Pulmonary artery endothelial cell (primary cell): ENCODE data around the gene DOC2A. TPM values are rescaled to one million over a fixed set of nuclear protein-coding genes. Genes with fewer than 3 reads are reported as not detected.
A peak's percentile ranks its signal among the peaks of the same experiment; 100 is the strongest.
"Not testable (repeated sequence)": the region's sequence is repeated elsewhere in the genome, so short reads cannot be mapped to it uniquely, and the experiment has no call there.

Experiments
- DNase-seq: peaks from one replicate; pipeline ENCODE4 v3.0.0-alpha.2; 2011; ENCODE audit warnings: low read depth, low spot score
- total RNA-seq: library from RNA; depleted of rRNA; stranded (reverse); fragments of >200 nt; gene quantifications from 2 replicates; pipeline ENCODE4 v1.2.3, GENCODE V29; 2014

DOC2A gene
- 0.26 and 0.49 TPM in 2 replicates for total RNA-seq

DNA sequence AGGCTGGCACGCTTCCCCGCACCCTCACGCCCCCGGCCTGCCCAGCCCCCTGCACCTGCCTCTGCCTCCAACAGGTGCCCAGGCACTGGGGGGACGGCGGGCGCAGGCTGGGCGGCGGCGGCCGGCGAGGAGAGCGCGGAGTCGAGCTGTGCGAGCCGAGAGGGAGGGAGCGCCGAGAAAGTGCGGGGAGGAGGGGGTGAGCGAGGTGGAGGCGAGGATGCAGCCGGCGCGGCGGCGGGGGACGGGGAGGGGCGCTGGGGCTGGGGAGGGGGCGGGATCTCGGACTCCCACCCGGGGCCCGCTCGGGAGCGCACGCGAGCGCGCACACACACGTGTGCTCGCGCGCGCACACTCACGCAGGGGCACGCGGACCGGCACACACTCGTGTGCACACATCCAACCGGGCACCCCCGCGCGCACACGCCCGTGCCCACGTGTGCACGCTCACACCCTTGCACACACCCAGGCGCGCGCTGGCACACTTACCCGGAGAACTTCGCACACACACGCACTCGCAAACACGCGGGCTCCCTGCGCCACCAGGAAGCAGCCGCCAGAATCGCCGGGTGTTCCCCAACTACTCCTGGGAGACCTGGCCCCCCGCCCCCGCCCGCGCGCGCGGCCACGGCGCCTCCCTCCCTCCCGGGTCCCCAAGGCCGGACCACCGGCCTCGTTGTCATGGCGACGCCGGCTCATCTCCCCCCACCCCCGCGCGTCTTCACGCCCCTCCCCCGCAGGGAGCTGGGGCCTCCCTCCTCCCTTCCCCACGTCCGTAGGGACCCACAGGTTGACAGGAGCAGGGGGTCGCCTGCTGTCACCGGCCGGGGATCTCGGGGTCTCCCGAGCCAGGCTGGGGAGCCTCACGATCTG is at the start of gene DOC2A:
DOC2A (minus strand) TSS at position 184 of the 870 bp plus-strand sequence. CDS start 805 bp downstream, outside the sequence.
- DNase-seq = no peak

DNA sequence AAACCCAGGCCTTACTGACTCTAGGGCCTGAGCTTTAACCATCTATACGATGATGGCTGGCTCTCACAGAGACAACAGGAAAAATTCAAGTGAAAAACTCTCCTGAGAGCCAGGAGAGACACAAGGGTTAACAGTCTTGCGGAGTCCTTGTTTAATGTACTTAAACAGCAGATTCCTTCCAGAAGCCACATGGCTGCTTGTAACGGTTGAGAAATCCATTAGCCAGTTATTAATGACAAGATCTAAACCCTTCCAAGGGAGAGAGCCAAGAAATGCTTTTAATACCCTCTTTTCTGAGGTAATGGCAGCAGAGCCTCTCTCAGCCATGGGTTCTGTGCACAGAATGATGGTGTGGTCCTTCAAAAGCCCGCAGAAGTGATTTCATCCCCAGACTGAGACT is 49.5 kb upstream of the DOC2A start:
- no peak for DNase-seq

DNA sequence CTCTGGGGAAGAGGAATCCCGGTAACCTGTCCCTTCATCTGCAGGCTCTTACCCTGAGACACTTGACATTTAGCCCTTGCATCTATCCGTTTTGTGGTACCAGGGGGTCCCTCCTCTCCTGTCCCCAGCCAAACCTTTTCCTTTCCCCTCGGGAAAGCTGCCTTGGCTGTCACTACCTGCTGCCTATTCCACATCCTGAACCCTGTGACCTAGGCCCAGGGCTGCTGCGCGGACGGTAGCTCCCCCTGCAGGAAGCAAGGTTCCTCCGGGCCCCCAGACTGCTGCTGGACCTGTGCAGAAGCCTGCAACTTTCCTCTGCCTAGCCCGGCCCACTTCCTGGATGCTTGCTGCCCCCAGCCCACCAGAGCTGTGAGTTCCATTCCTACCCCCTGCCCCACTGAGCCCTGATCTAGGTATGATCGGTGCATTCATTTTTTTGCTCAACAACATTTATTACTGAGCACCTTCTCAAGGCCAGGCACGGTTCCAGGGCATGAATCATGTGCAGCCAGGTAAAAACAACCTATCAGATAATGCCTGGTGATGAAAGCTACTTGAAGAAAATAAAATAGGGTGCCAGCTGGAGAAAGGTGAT is 44.2 kb upstream of the DOC2A start:
- no peak for DNase-seq

DNA sequence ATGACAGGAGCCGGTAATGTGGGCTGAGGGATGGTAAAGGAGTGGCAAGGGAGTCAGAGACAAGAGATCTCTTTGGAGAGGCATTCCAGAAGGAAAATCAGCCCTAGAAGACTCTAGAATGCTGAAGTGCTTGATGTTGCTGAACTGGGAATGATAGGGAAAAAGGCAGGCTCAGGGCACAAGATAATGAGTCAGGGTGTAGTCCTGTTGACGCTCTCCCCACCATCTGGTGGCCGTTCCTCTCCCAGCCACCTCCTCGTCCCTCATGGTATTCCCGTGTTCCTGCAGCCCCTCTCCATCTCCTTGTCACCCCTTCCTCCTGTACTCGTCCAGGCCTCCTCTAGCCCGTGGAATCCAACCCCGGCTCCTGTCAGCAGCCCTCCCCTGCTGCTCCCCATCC is 43.6 kb upstream of the DOC2A start:
- DNase-seq = no peak

DNA sequence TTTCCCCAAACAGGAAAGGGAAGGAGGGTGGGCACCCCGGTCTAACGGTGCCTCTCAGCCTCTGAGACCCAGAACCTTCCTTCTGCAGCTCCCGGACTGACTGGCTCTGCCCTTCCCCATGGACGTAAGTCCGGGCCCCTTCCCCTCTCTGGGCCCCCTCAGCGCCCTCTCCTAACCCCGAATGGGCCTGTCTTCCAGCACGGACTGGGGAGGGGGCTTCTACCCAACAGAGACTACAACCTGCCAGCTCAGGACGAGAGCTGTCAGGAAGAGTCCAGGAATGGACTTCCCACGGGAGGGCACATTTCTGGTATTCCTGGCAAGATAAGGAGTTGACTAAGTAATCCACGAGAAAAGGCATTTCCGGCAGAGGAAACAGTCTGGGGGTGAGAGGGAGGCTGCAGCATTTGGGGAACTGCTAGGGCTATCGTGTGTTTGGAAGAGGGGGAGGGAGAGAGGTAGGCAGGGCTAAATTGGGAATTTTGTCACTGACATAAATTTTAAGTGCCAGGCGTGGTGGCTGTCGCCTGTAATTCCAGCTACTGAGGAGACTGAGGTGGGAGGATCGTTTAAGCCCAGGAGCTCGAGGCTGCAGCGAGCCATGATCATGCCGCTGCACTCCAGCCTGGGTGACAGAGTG is 42.7 kb upstream of the DOC2A start:
- DNase-seq = peak; percentile 36

DNA sequence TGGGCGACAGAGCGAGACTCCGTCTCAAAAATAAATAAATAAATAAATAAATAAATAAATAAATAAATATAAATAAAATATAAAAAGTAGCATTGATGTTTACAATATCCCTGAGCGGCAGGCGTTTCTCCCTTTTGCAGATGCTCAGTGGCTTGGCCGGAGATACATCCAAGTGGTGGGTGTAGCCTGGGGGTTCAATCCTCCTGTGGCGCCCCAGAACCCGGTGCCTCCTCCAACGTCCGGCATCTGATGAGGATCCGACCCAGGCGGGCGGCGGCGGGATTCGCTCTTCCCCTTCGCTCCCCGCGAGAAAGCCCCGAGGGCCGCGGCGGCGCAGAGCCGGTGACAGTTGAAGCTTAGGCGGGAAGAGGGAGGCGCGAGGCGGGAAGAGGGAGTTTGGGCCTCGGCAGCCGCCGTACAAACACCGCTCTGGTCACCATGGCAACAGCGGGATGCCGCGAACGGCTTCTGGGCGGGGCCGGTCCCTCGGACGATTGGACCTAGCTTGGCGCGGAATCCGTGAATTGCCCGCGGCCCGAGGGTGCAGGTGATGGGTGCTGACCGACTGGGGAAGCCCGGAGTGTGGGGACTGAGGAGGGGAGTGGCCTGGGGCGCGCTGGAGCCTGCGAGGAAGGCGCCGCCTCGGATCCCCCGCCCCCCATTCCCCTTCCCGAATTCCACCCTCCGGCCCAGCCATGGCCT is 42.0 kb upstream of the DOC2A start:
- peak; percentile 69 for DNase-seq

DNA sequence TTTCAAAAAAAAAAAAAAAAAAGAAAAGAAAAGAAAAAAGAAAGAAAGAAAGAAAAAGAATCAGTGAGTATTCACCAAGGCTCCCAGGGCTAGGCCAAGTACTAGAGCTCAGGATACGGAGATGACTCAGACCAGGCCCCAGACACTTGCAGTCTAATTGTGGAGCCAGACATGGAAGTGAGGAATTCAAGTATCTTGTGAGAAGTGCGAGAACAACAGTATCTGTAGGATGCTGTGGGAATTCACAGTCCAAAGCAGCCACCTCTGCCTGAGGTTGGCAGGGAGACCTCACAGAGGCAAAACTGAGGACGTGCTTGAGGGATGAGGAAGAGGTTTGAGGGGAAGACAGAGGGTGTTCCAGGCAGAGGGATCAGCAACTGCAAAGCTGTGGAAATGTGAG is 40.7 kb upstream of the DOC2A start:
- DNase-seq = peak; percentile 59

DNA sequence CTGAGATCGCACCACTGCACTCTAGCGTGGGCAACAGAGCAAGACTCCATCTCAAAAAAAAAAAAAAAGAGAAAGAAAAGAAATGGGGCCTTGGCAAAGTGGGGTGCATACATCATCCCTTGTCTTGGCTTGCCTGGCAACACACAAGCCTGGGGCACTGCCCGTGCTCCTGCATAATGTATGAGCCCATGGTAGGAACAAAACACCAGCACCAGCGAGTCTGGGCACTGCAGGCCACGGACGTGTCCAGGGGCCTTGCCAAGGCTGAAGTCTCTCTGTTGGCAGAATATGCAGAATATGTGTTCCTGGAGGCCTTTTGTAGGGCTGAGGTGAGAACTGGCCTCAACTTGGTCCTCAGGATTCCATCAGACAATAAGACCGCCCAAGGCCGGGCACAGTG is 39.0 kb upstream of the DOC2A start:
- DNase-seq = no peak

DNA sequence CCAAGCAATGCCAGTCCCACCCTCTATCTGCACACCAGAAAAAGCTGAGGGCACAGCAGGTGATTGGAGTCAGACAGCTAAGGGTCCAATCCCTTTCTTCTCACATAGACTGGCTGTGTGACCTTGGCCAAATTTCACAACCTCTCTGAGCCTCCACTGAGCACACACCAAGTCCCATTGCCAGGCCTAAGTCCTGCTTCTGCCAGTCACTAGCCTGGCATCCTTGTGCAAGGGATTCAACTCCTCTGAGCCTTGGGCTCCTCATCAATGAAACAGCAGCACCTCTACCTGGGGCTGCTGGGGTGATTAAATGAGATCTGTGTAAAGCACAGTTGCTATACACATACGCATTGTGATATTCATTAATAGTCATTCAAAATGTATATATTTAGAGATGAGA is 35.8 kb upstream of the DOC2A start:
- DNase-seq = no peak

DNA sequence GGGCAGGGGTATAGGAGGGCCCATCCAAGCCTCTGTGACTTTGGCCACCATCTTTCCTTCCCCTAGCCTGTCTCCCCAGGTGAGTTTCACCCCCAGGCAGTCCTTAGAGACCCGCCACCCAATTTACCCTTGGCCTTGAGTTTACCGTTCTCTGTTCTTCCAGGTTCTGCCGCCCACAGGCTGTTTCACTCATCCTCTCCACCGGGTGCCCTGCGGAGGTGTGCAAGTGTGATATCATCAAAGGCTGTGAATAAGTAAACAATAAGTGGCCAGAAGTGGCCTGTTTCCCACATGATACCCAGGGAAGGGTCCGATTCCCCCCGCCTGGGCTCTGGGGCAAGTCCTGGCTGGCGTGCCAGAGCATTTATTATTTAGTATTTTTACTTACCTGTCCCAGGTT is 35.4 kb upstream of the DOC2A start:
- no peak for DNase-seq

DNA sequence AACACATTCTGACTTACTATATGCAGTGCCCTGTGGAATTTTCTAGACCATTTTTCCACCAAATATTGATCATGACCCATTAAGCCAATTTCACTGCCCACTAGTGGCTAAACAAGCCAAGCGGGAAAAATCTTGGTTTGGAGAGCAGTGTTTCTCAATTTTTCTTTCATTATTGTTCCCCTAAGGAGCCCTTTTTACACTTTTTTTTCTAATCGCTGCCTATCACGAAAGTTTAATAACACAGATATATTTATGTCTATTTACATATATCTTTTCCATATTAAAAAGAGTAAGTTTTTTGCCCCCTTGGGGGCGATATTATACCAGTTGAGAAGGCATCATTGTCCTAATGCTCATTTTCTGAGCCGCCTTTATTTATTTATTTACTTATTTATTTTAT is 31.0 kb upstream of the DOC2A start:
- no peak for DNase-seq

DNA sequence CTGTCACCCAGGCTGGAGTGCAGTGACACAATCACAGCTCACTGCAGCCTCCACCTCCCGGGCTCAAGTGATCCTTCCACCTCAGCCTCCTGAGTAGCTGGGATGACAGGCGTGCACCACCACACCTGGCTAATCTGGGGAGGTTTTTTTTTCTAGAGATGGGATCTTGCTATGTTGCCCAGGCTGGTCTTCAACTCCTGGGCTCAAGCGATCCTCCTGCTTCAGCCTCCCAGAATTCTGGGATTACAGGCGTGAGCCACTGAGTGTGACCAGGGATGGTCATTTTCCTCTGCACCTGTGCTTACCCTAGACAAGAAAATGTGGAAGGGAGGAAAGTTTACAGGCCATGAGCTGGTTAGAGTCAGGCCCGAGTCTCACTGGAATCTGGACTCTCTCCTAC is 29.9 kb upstream of the DOC2A start:
- not testable (repeated sequence) for DNase-seq

DNA sequence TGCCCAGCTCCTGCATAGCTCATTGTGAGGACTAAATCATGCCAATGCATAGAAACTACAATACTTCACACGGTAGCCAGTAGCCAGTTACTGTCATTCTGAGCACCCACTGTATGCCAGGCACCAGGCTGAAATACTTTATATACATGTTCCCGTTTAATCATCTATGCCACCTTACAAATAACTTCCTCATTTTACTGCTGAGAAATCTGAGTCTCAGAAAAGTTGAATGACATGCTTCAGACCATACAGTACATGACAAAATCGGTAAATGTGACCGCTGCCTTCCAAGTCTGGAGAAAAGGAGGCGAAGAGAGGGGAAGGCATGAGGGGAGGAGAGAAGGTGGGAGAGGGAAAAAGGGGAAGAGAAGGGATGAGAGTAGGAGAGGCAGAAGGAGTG is 29.4 kb upstream of the DOC2A start:
- DNase-seq = no peak

DNA sequence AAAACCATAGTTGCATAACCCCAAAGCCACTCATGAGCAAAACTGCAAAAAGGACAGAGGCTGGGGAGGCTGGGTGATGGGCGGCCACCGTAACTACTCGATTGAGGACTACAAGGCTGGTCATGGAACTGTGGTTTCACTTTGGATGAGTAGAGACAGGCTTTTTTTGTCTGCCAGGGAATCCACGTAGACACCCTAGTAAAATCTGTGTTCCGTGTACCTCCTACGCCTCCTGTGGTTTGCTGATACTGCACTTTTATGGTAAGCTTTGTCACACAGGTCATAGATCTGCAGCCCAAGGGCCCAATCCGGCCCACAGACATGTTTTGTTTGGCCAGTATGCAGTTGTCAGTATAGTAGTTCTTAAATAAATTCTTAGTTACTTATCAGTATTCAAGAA is 22.4 kb upstream of the DOC2A start:
- DNase-seq = no peak

DNA sequence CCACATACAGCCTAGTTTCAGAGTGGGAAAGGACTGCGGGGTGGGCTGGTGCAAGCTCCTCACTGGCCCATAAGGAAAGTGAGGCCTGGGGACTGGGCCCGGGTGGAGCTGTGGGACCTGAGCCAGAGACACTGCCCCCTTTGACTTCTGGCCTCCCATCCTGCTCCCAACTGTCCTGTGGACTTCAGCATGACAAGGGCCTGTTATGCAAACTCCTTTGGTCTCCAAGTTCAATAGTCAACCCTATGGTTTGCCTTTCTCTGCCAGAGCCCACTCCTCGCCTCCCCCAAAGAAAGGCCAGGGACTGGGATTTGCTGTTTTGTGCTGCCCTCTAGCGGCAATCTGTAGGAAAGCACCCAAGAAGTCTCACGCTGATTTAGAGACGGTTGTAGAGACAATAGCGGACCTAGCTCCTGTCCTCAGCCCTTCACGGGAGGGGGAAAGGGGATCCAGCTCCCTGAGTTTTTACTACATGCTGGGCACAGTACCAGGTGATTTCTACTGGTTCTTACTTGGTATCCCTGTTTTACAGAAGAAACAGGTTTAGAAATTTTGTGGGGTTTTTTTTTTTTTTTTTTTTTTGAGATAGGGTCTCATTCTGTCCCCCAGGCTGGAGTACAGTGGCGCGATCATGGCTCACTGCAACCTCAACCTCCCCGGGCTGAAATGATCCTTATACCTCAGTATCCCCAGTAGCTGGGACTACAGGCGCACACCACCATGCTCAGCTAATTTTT is 21.4 kb upstream of the DOC2A start:
- peak; percentile 32 for DNase-seq

DNA sequence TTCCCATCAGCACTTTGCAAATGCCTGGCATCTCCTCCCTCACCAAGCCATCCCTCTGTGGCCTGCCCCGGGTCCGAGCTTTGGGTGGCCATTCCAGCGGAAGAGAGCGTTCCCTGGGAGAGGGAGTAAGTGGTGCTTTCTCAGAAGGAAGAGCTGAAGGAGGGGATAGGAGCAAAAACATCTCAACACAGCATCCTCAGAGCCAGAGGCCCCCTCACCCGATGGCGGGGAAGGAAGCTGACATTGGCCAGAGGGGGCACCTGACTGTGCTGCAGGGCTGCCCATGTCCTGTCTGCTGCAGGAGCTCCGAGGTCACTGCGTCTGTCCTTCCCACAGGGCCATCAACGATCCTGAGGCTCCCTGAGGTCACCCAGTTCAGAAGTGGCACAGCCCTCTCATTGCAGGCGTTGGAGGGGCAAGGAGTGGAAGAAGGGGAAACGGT is 20.7 kb upstream of the DOC2A start:
- DNase-seq = no peak

DNA sequence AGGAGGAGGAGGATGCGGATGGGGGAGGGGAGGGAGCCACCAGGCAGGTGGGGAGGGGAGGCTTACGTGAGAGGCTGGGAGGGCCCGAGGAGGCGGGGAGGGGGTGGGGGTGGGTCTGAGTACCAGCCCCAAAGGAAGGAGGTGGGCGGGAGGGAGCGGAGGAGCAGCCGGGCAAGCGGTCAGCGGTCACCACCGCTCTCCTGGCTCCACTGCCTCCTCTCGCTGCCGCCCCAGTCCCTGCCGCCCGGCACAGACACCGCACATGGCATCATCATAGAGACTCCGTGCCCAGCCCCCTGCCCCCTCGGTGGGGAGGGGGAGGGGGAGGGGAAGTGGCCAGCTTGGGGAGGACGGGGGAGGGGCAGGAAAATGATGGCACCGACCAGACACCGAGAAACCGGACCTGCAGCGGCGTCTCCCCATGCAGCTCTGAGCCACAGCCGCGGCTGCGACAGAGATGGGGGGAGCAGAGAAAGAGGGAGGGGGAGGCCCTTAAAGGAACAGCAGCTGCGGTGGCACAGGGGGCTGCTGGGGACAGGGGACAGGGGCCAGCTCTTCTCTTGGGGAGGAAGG is 20.1 kb upstream of the DOC2A start, which contains the start of gene TLCD3B:
TLCD3B (minus strand) TSS at position 431 of the 573 bp plus-strand sequence. CDS start 744 bp downstream, outside the sequence.
- no peak for DNase-seq

DNA sequence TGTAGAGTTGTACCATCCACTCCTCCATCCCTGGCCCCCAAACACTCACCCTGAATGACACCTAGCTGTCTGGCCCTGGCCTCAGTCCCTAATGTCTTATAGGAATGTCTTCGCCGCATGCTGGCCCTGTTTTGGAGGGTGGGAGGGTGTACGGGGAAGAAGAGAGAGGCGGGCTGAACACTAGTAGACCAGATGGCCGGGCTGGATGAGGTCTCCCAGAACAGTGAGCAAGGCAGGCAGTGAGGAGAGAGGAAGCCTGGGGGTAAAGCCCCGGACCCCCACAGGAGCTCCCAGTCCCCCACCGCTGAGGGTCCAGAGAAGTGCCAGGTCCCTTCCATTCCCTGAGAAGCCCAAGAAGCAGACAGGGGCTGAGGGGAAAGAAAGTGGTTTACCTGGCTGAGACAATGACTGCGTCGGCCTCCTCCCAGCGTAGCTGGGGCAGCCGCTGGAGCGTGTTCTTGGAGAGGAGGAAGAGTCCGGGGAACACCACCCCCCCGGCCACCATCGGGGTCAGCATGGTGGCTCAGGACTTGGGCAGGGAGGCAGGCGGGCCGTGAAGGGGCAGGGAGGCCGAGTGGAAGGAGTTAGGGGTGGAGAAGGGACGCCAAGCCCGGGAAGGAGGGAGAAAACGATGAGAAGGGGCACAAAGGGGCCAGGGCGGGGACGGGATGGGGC is 19.3 kb upstream of the DOC2A start:
- DNase-seq = no peak

DNA sequence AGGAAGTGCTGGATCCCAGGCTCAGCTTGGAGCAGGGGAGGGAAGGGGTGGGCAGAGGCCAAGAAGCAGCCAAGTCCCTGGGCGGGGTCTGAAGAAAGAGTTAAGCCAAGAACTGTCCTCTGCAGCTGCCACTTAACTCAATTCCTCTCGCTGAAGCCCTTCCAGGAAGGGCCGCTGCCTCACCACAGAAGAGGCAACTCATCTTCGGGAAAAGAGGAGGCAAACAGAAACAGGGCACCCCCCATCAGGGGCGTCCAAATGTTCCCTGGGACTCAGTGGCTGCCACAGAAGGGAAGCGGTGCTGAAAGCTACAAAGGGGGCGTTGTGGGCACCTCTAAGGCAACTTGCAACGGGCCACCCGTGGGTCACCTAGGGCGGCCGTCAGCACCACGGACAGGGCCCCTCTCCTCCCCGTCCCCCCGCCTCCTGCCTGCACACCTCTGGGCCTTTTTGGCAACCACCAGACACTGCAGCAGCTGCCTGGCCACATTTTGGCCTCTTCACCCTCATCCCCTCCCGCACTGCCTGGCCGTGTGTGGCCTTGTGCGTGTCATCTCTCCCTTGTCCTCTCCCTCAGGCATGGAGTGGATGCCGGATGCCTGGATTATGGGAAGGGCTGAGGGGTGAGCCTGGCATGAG is 17.7 kb upstream of the DOC2A start:
- no peak for DNase-seq
